ENCODE results near the gene PSKH1.

GRCh38 chr16:67910158-67910557 is 17.1 kb downstream of the PSKH1 start:
- no peak for TF ChIP-seq POLR2A (IDR thresholded peaks at IDR 0.05)
- TF ChIP-seq, protein P1, sequence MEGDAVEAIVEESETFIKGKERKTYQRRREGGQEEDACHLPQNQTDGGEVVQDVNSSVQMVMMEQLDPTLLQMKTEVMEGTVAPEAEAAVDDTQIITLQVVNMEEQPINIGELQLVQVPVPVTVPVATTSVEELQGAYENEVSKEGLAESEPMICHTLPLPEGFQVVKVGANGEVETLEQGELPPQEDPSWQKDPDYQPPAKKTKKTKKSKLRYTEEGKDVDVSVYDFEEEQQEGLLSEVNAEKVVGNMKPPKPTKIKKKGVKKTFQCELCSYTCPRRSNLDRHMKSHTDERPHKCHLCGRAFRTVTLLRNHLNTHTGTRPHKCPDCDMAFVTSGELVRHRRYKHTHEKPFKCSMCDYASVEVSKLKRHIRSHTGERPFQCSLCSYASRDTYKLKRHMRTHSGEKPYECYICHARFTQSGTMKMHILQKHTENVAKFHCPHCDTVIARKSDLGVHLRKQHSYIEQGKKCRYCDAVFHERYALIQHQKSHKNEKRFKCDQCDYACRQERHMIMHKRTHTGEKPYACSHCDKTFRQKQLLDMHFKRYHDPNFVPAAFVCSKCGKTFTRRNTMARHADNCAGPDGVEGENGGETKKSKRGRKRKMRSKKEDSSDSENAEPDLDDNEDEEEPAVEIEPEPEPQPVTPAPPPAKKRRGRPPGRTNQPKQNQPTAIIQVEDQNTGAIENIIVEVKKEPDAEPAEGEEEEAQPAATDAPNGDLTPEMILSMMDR (IDR thresholded peaks at IDR 0.05) = no peak

All from Peyer's patch (tissue), 4 donors.